Central memory CD8-positive, alpha-beta T cell (primary cell): Measurements from ENCODE around the gene CCDC12.
"Not testable (repeated sequence)": the region's sequence is repeated elsewhere in the genome, so short reads cannot be mapped to it uniquely, and the experiment has no call there.

ENCODE experiments used
- ATAC-seq: fragments of 150-1000 bp; cut with Tn5 transposase; replicated peaks from 2 replicates; pipeline ENCODE4 v1.10.0; 2022; ENCODE audit warnings: mild to moderate bottlenecking, moderate FRiP score, moderate number of reproducible peaks; ENCODE audit not compliant: poor library complexity, severe bottlenecking; ENCODE audit errors: extremely low read depth
- DNase-seq, 2 donors: peaks; one replicate each; pipeline ENCODE4 v3.0.0; 2021; ENCODE audit warnings: low spot score in 2 of 2
- H3K27ac Mint-ChIP-seq: one replicate; pipeline ENCODE4 v1.8.0; 2022; ENCODE audit warnings: low read depth, mild to moderate bottlenecking, moderate library complexity, mixed read lengths
- H3K27me3 Mint-ChIP-seq: one replicate; pipeline ENCODE4 v1.8.0; 2022; ENCODE audit warnings: mixed read lengths
- H3K36me3 Mint-ChIP-seq: one replicate; pipeline ENCODE4 v1.8.0; 2022; ENCODE audit warnings: mild to moderate bottlenecking, moderate library complexity, mixed read lengths; ENCODE audit not compliant: insufficient read depth
- H3K4me1 Mint-ChIP-seq: one replicate; pipeline ENCODE4 v1.8.0; 2022; ENCODE audit warnings: mixed read lengths
- H3K4me3 Mint-ChIP-seq: one replicate; pipeline ENCODE4 v1.8.0; 2022; ENCODE audit warnings: mild to moderate bottlenecking, moderate library complexity, mixed read lengths
- H3K9me3 Mint-ChIP-seq: one replicate; pipeline ENCODE4 v1.8.0; 2022; ENCODE audit warnings: mixed read lengths

Gene CCDC12

DNA sequence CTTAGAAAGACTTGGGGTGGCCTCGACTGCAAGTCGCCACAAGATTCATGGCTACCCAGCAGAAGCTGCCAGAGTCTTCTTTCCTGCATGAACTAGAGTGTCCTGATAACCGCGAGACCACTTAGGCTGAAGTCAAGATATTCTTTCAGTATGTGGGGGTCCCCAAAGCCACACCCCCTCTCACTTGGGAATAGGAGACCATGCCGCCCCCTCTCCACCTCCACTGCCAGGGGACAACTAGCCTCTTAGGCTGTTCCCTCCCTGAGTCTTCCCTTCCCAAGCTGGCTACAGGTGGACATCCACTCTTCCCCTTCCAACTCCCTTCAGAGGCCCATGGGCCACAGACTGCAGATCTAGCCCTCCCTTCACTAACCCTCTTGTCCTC is 1.3 kb upstream of the CCDC12 start:
- Mint-ChIP-seq H3K27ac (peak overlapping the region; percentile 97), H3K9me3 (no peaks in the 10 kb centered on the region), H3K36me3 (peaks cover 26% of the 10 kb centered on the region)

GRCh38 chr3:46974421-46975171 is 1.9 kb downstream of the CCDC12 start:
- H3K27ac Mint-ChIP-seq: peak overlapping the region; percentile 30
- H3K4me3 Mint-ChIP-seq: peak overlapping the region; percentile 89
- H3K36me3 Mint-ChIP-seq: peaks cover 42% of the 10 kb centered on the region
- no peaks in the 10 kb centered on the region for H3K9me3 Mint-ChIP-seq
- DNase-seq (no peak), ATAC-seq (no peak)
- peaks cover 70% of the 10 kb centered on the region for H3K4me1 Mint-ChIP-seq
- no peaks in the 10 kb centered on the region for H3K27me3 Mint-ChIP-seq

More for the DNA sequence above, 1.3 kb upstream of the CCDC12 start:
- Mint-ChIP-seq H3K4me1 (peaks cover 59% of the 10 kb centered on the region), H3K4me3 (peak overlapping the region; percentile 89), H3K27me3 (no peaks in the 10 kb centered on the region)
- ATAC-seq (no peak), DNase-seq (no peak)

DNA sequence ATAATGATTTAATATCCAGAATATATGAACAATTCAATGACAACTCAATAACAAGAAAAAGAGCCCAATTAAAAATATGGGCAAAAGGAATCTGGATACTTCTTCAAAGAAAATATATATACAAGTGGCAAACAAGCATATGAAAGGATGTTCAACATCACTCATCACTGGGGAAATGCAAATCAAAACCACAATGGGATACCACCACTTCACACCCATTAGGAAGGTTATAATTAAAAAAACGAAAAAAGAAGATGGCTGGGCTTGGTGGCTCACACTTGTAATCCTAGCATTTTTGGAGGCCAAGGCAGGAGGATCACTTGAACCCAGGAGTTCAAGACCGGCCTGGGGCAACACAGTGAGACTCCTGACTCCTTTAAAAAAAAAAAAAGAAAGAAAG is 4.1 kb downstream of the CCDC12 start:
- peaks cover 72% of the 10 kb centered on the region for H3K4me1 Mint-ChIP-seq
- no peak for ATAC-seq

DNA sequence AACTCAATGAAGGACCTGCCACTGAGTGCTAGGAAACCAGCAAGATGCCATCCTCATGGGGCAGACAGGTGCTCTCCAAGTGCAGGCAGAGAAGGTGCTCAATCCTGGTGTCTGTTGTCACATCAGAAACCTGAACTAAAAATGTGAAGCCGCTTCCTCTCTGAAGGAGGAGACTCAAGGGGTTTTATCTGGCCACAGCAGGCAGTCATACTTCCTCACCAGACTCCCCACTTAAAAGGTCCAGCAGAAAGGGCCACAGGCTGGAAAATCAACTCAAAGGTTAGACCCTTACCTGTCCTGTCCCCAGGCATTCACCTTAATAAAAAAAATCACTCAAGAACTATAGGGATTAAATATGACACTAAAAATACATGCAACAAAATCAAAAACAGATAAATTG is 4.8 kb downstream of the CCDC12 start:
- Mint-ChIP-seq H3K27ac (peak overlapping the region; percentile 87), H3K4me1 (peaks cover 75% of the 10 kb centered on the region), H3K9me3 (no peaks in the 10 kb centered on the region), H3K36me3 (peaks cover 45% of the 10 kb centered on the region), H3K4me3 (peak overlapping the region; percentile 67), H3K27me3 (no peaks in the 10 kb centered on the region)
- ATAC-seq (no peak), DNase-seq (no peak)

More for the DNA sequence above, 4.1 kb downstream of the CCDC12 start:
- Mint-ChIP-seq H3K27me3 (no peaks in the 10 kb centered on the region), H3K27ac (peak overlapping the region; percentile 87), H3K4me3 (peak overlapping the region; percentile 67), H3K36me3 (peaks cover 44% of the 10 kb centered on the region), H3K9me3 (no peaks in the 10 kb centered on the region)
- DNase-seq: no peak

- no peak for ATAC-seq
- no peak for DNase-seq
- Mint-ChIP-seq H3K27ac (peak overlapping the region; percentile 87), H3K9me3 (no peaks in the 10 kb centered on the region), H3K27me3 (no peaks in the 10 kb centered on the region), H3K4me3 (peak overlapping the region; percentile 67), H3K4me1 (peaks cover 80% of the 10 kb centered on the region), H3K36me3 (peaks cover 40% of the 10 kb centered on the region)
These were observed 5.4 kb downstream of the CCDC12 start for GRCh38 chr3:46971151-46971550.

DNA sequence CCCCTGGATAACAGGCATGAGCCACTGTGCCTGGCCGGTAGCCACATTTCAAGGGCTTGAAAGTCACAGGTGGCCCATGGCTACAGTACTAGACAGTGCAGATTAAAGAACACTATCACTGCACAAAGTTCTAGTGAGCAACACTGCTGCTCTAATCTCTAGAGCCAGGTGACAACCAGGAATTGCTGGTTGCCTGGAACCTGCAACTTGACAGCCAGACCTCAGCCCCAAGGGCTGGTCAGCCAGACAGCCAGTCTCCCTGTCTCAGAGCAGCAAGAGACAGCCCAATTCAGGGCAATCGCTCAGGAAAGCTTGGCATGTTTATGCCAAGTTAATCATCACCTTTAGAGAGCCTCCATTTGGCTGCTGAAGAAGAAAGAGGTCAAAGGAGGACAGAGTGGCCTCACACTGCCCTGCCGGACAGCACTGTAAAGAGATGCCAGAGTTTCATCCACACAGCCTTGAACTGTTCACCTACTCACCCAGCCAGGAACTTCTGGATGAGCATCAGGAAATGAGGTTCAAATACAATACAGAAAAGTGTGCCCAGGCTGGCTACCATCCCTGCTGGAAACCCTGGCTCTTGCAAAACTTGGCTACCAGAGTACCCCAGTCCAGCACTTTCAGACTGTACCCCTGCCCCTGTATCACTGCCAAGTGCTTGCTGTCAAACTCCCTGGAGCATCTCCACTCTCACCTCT is 6.0 kb downstream of the CCDC12 start:
- Mint-ChIP-seq H3K4me1 (peaks cover 86% of the 10 kb centered on the region), H3K27ac (peak overlapping the region; percentile 87), H3K36me3 (peaks cover 38% of the 10 kb centered on the region), H3K4me3 (peak overlapping the region; percentile 67), H3K9me3 (no peaks in the 10 kb centered on the region), H3K27me3 (no peaks in the 10 kb centered on the region)
- no peak for DNase-seq
- ATAC-seq: no peak

GRCh38 chr3:46968783-46969428 is 7.6 kb downstream of the CCDC12 start:
- peak overlapping the region; percentile 38 for H3K27ac Mint-ChIP-seq
- H3K4me3 Mint-ChIP-seq: peak overlapping the region; percentile 6
- peaks cover 35% of the 10 kb centered on the region for H3K36me3 Mint-ChIP-seq
- ATAC-seq (no peak), DNase-seq (no peak)
- no peaks in the 10 kb centered on the region for H3K9me3 Mint-ChIP-seq
- peaks cover 80% of the 10 kb centered on the region for H3K4me1 Mint-ChIP-seq
- H3K27me3 Mint-ChIP-seq: no peaks in the 10 kb centered on the region

DNA sequence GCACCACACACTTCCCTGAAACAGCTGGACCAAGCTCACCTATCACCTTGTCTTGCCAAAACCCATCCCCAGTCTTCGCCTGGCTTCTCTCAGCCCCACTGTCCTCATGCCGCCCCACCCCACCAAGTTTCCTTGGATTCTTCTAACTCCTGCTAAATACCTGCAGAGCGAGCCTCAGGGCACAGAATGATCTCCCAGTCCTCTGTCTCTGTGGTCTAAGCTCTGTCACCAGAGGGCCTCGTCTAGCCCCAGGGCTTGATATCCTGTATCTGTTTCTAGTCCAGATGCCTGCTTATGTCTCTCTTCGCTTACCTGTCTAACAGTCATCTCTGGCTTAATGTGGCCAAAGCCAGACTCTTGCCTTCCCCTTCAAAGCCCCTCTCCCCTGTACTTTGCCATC is 9.7 kb downstream of the CCDC12 start:
- Mint-ChIP-seq H3K9me3 (no peaks in the 10 kb centered on the region), H3K27me3 (no peaks in the 10 kb centered on the region), H3K4me1 (peaks cover 74% of the 10 kb centered on the region), H3K36me3 (peaks cover 28% of the 10 kb centered on the region), H3K4me3 (peak overlapping the region; percentile 14), H3K27ac (peak overlapping the region; percentile 85)
- DNase-seq (no peak), ATAC-seq (peak; percentile 45)

DNA sequence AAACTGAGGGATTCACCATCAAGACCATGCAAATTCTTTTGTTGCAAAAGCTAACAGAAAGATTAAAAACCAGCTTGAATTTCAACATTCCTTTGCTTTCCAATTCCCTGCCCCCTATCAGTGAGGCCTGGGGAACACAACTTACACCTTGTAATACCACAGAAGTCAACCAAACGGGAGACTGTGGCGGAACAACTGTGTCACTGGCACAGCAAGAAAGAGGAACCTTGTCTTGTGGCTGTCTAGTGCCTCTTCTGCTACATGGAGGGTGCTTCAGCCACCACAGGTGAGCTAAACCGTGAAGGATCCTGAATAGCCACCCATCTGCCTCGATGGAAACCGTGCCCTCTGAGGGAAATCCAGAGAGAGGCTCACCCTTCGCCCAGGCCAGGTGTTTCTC is 11.4 kb downstream of the CCDC12 start:
- Mint-ChIP-seq H3K4me3 (peak overlapping the region; percentile 0), H3K36me3 (peaks cover 17% of the 10 kb centered on the region), H3K27ac (peak overlapping the region; percentile 85), H3K9me3 (no peaks in the 10 kb centered on the region), H3K27me3 (no peaks in the 10 kb centered on the region), H3K4me1 (peaks cover 74% of the 10 kb centered on the region)
- DNase-seq (no peak), ATAC-seq (no peak)

DNA sequence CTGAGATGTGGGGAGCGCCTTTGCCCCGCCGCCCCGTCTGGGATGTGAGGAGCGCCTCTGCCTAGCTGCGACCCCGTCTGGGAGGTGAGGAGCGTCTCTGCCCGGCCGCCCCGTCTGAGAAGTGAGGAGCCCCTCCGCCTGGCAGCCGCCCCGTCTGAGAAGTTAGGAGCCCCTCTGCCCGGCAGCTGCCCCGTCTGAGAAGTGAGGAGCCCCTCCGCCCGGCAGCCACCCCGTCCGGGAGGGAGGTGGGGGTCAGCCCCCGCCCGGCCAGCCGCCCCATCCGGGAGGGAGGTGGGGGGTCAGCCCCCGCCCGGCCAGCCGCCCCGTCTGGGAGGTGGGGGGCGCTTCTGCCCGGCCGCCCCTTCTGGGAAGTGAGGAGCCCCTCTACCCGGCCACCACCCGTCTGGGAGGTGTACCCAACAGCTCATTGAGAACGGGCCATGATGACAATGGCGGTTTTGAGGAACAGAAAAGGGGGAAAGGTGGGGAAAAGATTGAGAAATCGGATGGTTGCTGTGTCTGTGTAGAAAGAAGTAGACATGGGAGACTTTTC is 12.4 kb downstream of the CCDC12 start:
- H3K4me1 Mint-ChIP-seq: peaks cover 76% of the 10 kb centered on the region
- not testable (repeated sequence) for H3K27me3 Mint-ChIP-seq, ATAC-seq, H3K9me3 Mint-ChIP-seq, DNase-seq, H3K4me3 Mint-ChIP-seq, H3K27ac Mint-ChIP-seq
- H3K36me3 Mint-ChIP-seq: peaks cover 15% of the 10 kb centered on the region

- Mint-ChIP-seq H3K4me1 (peaks cover 74% of the 10 kb centered on the region), H3K36me3 (peaks cover 18% of the 10 kb centered on the region), H3K4me3 (no peak overlapping the region), H3K27me3 (no peaks in the 10 kb centered on the region), H3K9me3 (no peaks in the 10 kb centered on the region), H3K27ac (no peak overlapping the region)
- ATAC-seq: no peak
- no peak for DNase-seq
These were observed 13.6 kb downstream of the CCDC12 start for GRCh38 chr3:46962990-46963389.

DNA sequence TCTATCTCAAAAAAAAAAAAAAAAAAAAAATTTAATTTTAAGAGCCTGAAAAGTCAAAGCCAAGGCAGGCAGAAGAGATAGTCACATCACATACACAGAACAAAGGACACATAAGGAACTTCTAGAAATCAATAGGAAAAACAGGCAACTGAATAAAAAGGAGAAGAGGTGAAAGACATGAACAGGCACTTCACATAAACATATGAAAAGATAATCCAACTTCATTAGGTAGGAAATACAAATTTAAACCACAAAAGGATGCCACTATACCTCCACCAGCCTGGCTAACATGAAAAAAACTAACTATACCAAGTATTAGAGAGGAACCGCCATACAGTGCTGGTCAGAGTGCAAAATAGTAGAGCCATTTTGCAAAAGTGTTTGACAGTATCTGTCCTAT is 14.1 kb downstream of the CCDC12 start:
- no peak overlapping the region for H3K4me3 Mint-ChIP-seq
- no peaks in the 10 kb centered on the region for H3K9me3 Mint-ChIP-seq
- no peaks in the 10 kb centered on the region for H3K27me3 Mint-ChIP-seq
- ATAC-seq (no peak), DNase-seq (no peak)
- no peak overlapping the region for H3K27ac Mint-ChIP-seq
- peaks cover 13% of the 10 kb centered on the region for H3K36me3 Mint-ChIP-seq
- H3K4me1 Mint-ChIP-seq: peaks cover 70% of the 10 kb centered on the region
